Right ventricle myocardium superior (tissue), 1 donor: Measurements from ENCODE around the gene MAP3K20. TPM values are rescaled to one million over a fixed set of nuclear protein-coding genes. Genes with fewer than 3 reads are reported as not detected.
A peak's percentile ranks its signal among the peaks of the same experiment; 100 is the strongest.
"Not testable (repeated sequence)": the region's sequence is repeated elsewhere in the genome, so short reads cannot be mapped to it uniquely, and the experiment has no call there.

Source experiments
- ATAC-seq: fragments of 200-7000 bp; cut with Tn5 transposase; one replicate; pipeline ENCODE4 v1.9.1; 2020; ENCODE audit warnings: mild to moderate bottlenecking; ENCODE audit not compliant: poor library complexity
- DNase-seq: peaks from one replicate; pipeline ENCODE4 v3.0.0-alpha.2; 2020
- intact Hi-C: fragments of 100-400 bp; cut with DNase I; formaldehyde crosslinking; loops from one replicate; pipeline ENCODE4 v1.11.2; 2022
- total RNA-seq: library from RNA; stranded (reverse); fragmentation: NEBNext Ultra II Directional; extraction: Animal tissue kit (Norgen Biotek cat#: 25700); gene quantifications from one replicate; pipeline ENCODE4 v1.2.1, GENCODE V29; 2021
- donor health status: DM: no; HTN: yes; CAD: no; lungs with severe emphysema.

MAP3K20 gene
- total RNA-seq, 1 donor from 2014 or later, result 402 TPM

GRCh38 chr2:173171924-173172643, 96.4 kb downstream of the MAP3K20 start:
- intact Hi-C loops, result no loop called here
- ATAC-seq (no peak), DNase-seq (no peak)

- ATAC-seq, DNase-seq, intact Hi-C loops: not testable (repeated sequence)
These were observed 98.7 kb downstream of the MAP3K20 start for GRCh38 chr2:173174339-173174738.

- intact Hi-C loops, result no loop called here
- DNase-seq (no peak), ATAC-seq (peak; percentile 39)
These were observed 99.6 kb downstream of the MAP3K20 start for GRCh38 chr2:173175222-173175621.

GRCh38 chr2:173181982-173182381, 106.3 kb downstream of the MAP3K20 start:
- DNase-seq (no peak), ATAC-seq (no peak)
- intact Hi-C loops, result no loop called here

- ATAC-seq (peak; percentile 46), DNase-seq (peak; percentile 45)
- intact Hi-C loops, result no loop called here
These were observed 108.7 kb downstream of the MAP3K20 start for GRCh38 chr2:173184031-173185004.

GRCh38 chr2:173185437-173185836, 109.8 kb downstream of the MAP3K20 start:
- no peak for ATAC-seq
- intact Hi-C loops, result no loop called here
- no peak for DNase-seq

- intact Hi-C loops, result no loop called here
- DNase-seq, result no peak
- ATAC-seq, result peak; percentile 74
These were observed 112.5 kb downstream of the MAP3K20 start for GRCh38 chr2:173187941-173188788.

GRCh38 chr2:173191601-173192000, 116.0 kb downstream of the MAP3K20 start:
- DNase-seq (no peak), ATAC-seq (no peak)
- intact Hi-C loops, result no loop called here

GRCh38 chr2:173192071-173192470, 116.4 kb downstream of the MAP3K20 start:
- intact Hi-C loops, result no loop called here
- DNase-seq, result no peak
- ATAC-seq, result no peak

- intact Hi-C loops, result no loop called here
- DNase-seq (no peak), ATAC-seq (no peak)
These were observed 118.3 kb downstream of the MAP3K20 start for GRCh38 chr2:173193925-173194324.

GRCh38 chr2:173195100-173195499, 119.5 kb downstream of the MAP3K20 start:
- DNase-seq, result no peak
- intact Hi-C loops, result no loop called here
- ATAC-seq, result no peak

- intact Hi-C loops, result no loop called here
- no peak for ATAC-seq
- DNase-seq, result no peak
These were observed 120.4 kb downstream of the MAP3K20 start for GRCh38 chr2:173196080-173196479.

- peak; percentile 44 for ATAC-seq
- DNase-seq, result no peak
- intact Hi-C loops, result no loop called here
These were observed 121.0 kb downstream of the MAP3K20 start for GRCh38 chr2:173196638-173197037.

- DNase-seq (no peak), ATAC-seq (no peak)
- intact Hi-C loops, result no loop called here
These were observed 122.7 kb downstream of the MAP3K20 start for GRCh38 chr2:173198327-173198726.

- DNase-seq (no peak), ATAC-seq (peak; percentile 23)
- intact Hi-C loops, result no loop called here
These were observed 123.6 kb downstream of the MAP3K20 start for GRCh38 chr2:173199294-173199693.

GRCh38 chr2:173202570-173202969, 126.9 kb downstream of the MAP3K20 start:
- ATAC-seq (no peak), DNase-seq (no peak)
- intact Hi-C loops, result no loop called here

- peak; percentile 38 for ATAC-seq
- DNase-seq, result no peak
- intact Hi-C loops, result no loop called here
These were observed 128.7 kb downstream of the MAP3K20 start for GRCh38 chr2:173204316-173204715.

- intact Hi-C loops, result loop anchor here (5.0 kb wide), 1 partner anchor 128 kb away; the partner anchor contains the start of gene MAP3K20
- peak; percentile 93 for ATAC-seq
- peak; percentile 82 for DNase-seq
These were observed 129.7 kb downstream of the MAP3K20 start for GRCh38 chr2:173205375-173205774.

- intact Hi-C loops, result loop anchor here (5.0 kb wide), 1 partner anchor 130 kb away; the partner anchor contains the start of gene MAP3K20
- DNase-seq, result peak; percentile 74
- ATAC-seq, result not testable (repeated sequence)
These were observed 131.5 kb downstream of the MAP3K20 start for GRCh38 chr2:173207124-173207523.
